HepG2 (cell line): ENCODE data around the gene TNKS1BP1. TPM values are rescaled to one million over a fixed set of nuclear protein-coding genes. Genes with fewer than 3 reads are reported as not detected.

ENCODE experiments used
- ATAC-seq: fragments of 200-7000 bp; cut with Tn5 transposase; 3 replicates; pipeline ENCODE4 v1.9.1; 2020; ENCODE audit warnings: mild to moderate bottlenecking, moderate library complexity
- BruUV-seq: library from RNA; stranded (reverse); fragments of 400-500 nt; replicated peaks from 2 replicates; lab custom pipeline; 2021; lab: Mats Ljungman, UMichigan
- CTCF ChIA-PET: fragments of 300-600 bp; formaldehyde crosslinking; extraction: SDS; loops from one replicate; lab custom pipeline; 2021; ENCODE audit warnings: low total read pairs, inconsistent platforms, low intra/inter-chr PET ratio; lab: Yijun Ruan, JAX
- POLR2A ChIA-PET: fragments of 350-600 bp; sonication (Branson Sonifier 250); formaldehyde crosslinking; loops from one replicate; lab custom pipeline; 2020; ENCODE audit warnings: antibody characterized with exemption, inconsistent platforms; lab: Yijun Ruan, JAX
- DNase-seq: peaks from one replicate; pipeline ENCODE4 v3.0.0-alpha.2; 2015; ENCODE audit warnings: low spot score
- FAIRE-seq: peaks from 3 replicates; lab custom pipeline; 2011; peaks lifted over from hg19 to GRCh38; lab: Jason Lieb, UNC
- H2AFZ ChIP-seq: one replicate; pipeline ENCODE4 v1.6.1; 2011; ENCODE audit warnings: low read length, inconsistent platforms
- H3K27ac ChIP-seq: fragments of 300-600 bp; 3 replicates; pipeline ENCODE4 v1.8.0; 2011; ENCODE audit warnings: mixed run types, mild to moderate bottlenecking, mixed read lengths, low read length, inconsistent platforms; ENCODE audit not compliant: insufficient read depth; ENCODE audit errors: extremely low read length
- H3K27me3 ChIP-seq, 2 experiments: fragments of 200-600 bp in 1 of 2; 2 replicates in 1 of 2; 3 replicates in 1 of 2; pipeline versions ENCODE4 v1.6.0 to v1.8.0; 2011; ENCODE audit warnings: low read length in 2 of 2, mild to moderate bottlenecking in 2 of 2, moderate library complexity in 2 of 2, inconsistent platforms in 1 of 2; ENCODE audit not compliant: insufficient read depth in 2 of 2, control insufficient read depth in 1 of 2
- H3K36me3 ChIP-seq, 2 experiments: fragments of 200-600 bp in 1 of 2; replicated peaks in 1 of 2; 2 replicates in 1 of 2; 3 replicates in 1 of 2; pipeline versions ENCODE4 v1.5.1 to v1.8.0; 2011; ENCODE audit warnings: low read length in 2 of 2, inconsistent platforms in 1 of 2; ENCODE audit not compliant: insufficient read depth in 2 of 2, control insufficient read depth in 1 of 2
- H3K4me1 ChIP-seq: 2 replicates; pipeline ENCODE4 v1.5.1; 2012; ENCODE audit warnings: low read length, inconsistent platforms; ENCODE audit not compliant: insufficient read depth
- H3K4me2 ChIP-seq: 2 replicates; pipeline ENCODE4 v1.6.0; 2011; ENCODE audit warnings: low read depth, low read length, inconsistent platforms
- H3K4me3 ChIP-seq, 3 experiments: fragments of 200-600 bp in 1 of 3; sonication (generic), shearing (Covaris generic) in 1 of 3; replicated peaks in 1 of 3; 2 replicates each; pipeline ENCODE4 v1.5.1; 2011 to 2016; ENCODE audit warnings: low read length in 3 of 3, inconsistent platforms in 2 of 3, low read depth in 2 of 3, mild to moderate bottlenecking in 2 of 3, control low read depth in 1 of 3, mixed read lengths in 1 of 3; ENCODE audit not compliant: insufficient read depth in 1 of 3
- H3K79me2 ChIP-seq: one replicate; pipeline ENCODE4 v1.6.1; 2011; ENCODE audit warnings: low read length, inconsistent platforms; ENCODE audit not compliant: insufficient read depth
- H3K9ac ChIP-seq: 2 replicates; pipeline ENCODE4 v1.6.0; 2011; ENCODE audit warnings: mild to moderate bottlenecking, low read depth, low read length, inconsistent platforms; ENCODE audit not compliant: insufficient read depth
- H3K9me3 ChIP-seq: 2 replicates; pipeline ENCODE4 v1.5.1; 2012; ENCODE audit warnings: mild to moderate bottlenecking, low read length
- H4K20me1 ChIP-seq: 2 replicates; pipeline ENCODE4 v1.6.0; 2011; ENCODE audit warnings: inconsistent platforms, mild to moderate bottlenecking, low read length, moderate library complexity; ENCODE audit not compliant: insufficient read depth
- CHCHD3 ChIP-seq: sonication (generic); formaldehyde crosslinking; IDR thresholded peaks from 2 replicates; pipeline ENCODE4 v1.8.0; 2022; ENCODE audit warnings: mild to moderate bottlenecking, missing genetic modification reagents, moderate library complexity
- PITX1 ChIP-seq: sonication (generic); formaldehyde crosslinking; IDR thresholded peaks from 2 replicates; pipeline ENCODE4 v1.5.1; 2020; ENCODE audit warnings: mild to moderate bottlenecking, missing genetic modification reagents
- SIN3A ChIP-seq: IDR thresholded peaks from 2 replicates; pipeline ENCODE4 v1.6.1; 2011; ENCODE audit warnings: low read depth, mild to moderate bottlenecking, control low read depth, low read length, borderline replicate concordance
- ZBTB42 ChIP-seq: sonication (generic); formaldehyde crosslinking; IDR thresholded peaks from 2 replicates; pipeline ENCODE4 v1.5.0; 2020; ENCODE audit warnings: mild to moderate bottlenecking, missing genetic modification reagents
- WGBS: methylation state at CpG from one replicate; pipeline ENCODE4 v1.1.6; 2017; ENCODE audit warnings: low lambda C conversion rate; 5-methylcytosine and 5-hydroxymethylcytosine counted together
- in situ Hi-C: cut with HindIII; loops from 2 replicates; pipeline ENCODE4 v1.10.0; 2017; ENCODE audit warnings: low pct_unique_long_range_greater_than_20kb; ENCODE audit not compliant: extremely low pct_ligation_motif_present
- intact Hi-C: fragments of 100-400 bp; cut with micrococcal nuclease; formaldehyde crosslinking; loops from one replicate; pipeline ENCODE4 v1.10.0; 2022; ENCODE audit not compliant: unreplicated experiment
- polyA plus RNA-seq, 8 experiments: library from polyadenylated mRNA; depleted of rRNA in 3 of 8; stranded (reverse) in 7 of 8; unstranded in 1 of 8; fragments of >200 nt; fragmentation: Illumina TruSeq in 4 of 8; extraction: Trizol in 4 of 8; gene quantifications; 2 replicates each; pipeline versions ENCODE4 v1.2.1 to v1.2.3, GENCODE V29; 2011 to 2016; ENCODE audit warnings: low read depth in 4 of 8, missing spikeins in 1 of 8, mixed read lengths in 1 of 8; ENCODE audit not compliant: insufficient read depth in 1 of 8
- total RNA-seq, 5 experiments: library from RNA; depleted of rRNA; stranded (reverse); fragments of >200 nt; fragmentation: Illumina TruSeq; extraction: Trizol; gene quantifications; 2 replicates each; pipeline ENCODE4 v1.2.3, GENCODE V29; 2016; ENCODE audit warnings: low read depth in 1 of 5

Gene TNKS1BP1
- total and polyA plus RNA-seq, 2 of the 13 experiments (the other 11 are each of a cell fraction or from before 2014, with no cell fraction given) = 13.7 to 15.0 TPM

DNA sequence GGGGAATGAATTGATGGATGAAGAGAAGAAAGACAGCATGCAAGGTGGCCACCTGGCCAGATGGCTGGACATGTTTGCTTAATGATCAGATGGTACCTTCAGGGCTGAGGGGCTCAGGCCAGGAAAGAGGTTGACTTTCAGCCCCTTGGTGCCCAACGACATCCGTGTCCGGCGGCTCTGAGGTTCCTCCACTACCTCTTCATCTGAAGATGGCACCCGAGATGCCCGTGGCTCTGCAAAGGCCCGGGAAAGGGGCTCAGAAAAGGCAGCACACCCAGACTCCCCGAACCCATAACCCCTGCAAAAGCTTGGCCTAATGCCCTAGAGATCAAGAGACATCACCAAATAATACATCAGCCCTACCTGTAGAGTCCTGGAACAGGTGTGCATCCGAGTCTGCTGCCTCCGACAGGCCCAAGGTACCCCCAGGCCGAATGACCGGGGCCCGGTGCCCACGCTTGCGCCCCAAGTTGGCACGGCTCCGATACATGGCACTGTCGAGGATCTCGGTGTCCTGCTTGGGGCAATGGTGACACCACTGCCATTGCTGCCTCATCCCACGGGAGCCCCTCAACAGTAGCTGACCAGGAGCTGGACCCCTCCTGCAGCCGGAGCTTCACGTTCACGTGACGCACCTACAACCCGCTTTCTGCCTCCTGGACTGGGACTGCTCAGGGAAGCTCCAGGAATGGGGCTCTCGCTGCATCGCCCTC lies 22.9 kb downstream of the TNKS1BP1 start:
- no peak overlapping the region for H3K4me3 ChIP-seq
- H4K20me1 ChIP-seq = no peaks in the 10 kb centered on the region
- H3K9ac ChIP-seq = no peak overlapping the region
- H3K36me3 ChIP-seq = peaks cover 19 to 46% of the 10 kb centered on the region in 2 experiments; a peak in 4 of 5 replicates
- H2AFZ ChIP-seq = no peak overlapping the region
- no TSS peak for BruUV-seq
- H3K4me1 ChIP-seq = peaks cover 37% of the 10 kb centered on the region
- no peaks in the 10 kb centered on the region for H3K27me3 ChIP-seq
- no peak for ATAC-seq
- POLR2A ChIA-PET = no interaction called here
- peaks cover 7% of the 10 kb centered on the region; the same call in 1 of the 2 replicates for H3K9me3 ChIP-seq
- no peak for FAIRE-seq
- H3K27ac ChIP-seq = no peak overlapping the region
- no peak for DNase-seq
- intact Hi-C loops = no loop called here
- in situ Hi-C loops = no loop called here
- CTCF ChIA-PET = no interaction called here
- 100% methylated on average over 5 of the region's 27 CpGs for WGBS
- no peak for TF ChIP-seq ZBTB42 (CRISPR knock-in tag)
- TF ChIP-seq CHCHD3 = no peak
- peaks cover 6% of the 10 kb centered on the region for H3K79me2 ChIP-seq
- H3K4me2 ChIP-seq = no peak overlapping the region

DNA sequence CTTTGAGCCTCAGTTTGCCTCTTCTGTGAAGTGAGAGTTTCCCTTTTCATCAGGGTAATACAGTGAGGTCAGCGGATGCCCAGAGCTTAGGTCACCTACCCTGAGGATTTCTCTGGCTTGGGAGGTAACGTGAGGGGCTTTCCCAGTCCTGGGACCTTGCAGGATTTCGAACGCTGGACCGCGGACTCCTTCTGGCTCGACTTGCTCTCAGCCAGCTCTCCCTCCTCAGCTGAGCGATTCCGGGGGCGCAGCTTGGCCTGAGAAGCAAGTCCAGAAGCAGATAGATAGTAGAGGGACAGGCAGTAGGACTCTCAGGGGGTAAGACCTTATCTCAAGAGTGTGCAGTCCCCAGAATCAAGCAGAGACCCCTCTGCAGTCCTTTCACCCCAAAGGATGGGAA lies 24.0 kb downstream of the TNKS1BP1 start:
- intact Hi-C loops = no loop called here
- in situ Hi-C loops = no loop called here
- peaks cover 19 to 46% of the 10 kb centered on the region in 2 experiments; a peak in 4 of 5 replicates for H3K36me3 ChIP-seq
- POLR2A ChIA-PET = no interaction called here
- no peak overlapping the region for H3K4me2 ChIP-seq
- no peak overlapping the region for H3K4me3 ChIP-seq
- no peak overlapping the region for H3K9ac ChIP-seq
- BruUV-seq = no TSS peak
- H3K4me1 ChIP-seq = peaks cover 26% of the 10 kb centered on the region
- peaks cover 7% of the 10 kb centered on the region; the same call in 1 of the 2 replicates for H3K9me3 ChIP-seq
- no peak overlapping the region for H3K27ac ChIP-seq
- H4K20me1 ChIP-seq = no peaks in the 10 kb centered on the region
- CTCF ChIA-PET = no interaction called here
- peaks cover 6% of the 10 kb centered on the region for H3K79me2 ChIP-seq
- H3K27me3 ChIP-seq = no peaks in the 10 kb centered on the region
- ATAC-seq (no peak), FAIRE-seq (no peak)
- WGBS = 99% methylated on average over 10 of the region's 10 CpGs
- no peak overlapping the region for H2AFZ ChIP-seq
- no peak for TF ChIP-seq PITX1 (CRISPR knock-in tag)
- no peak for TF ChIP-seq SIN3A
- TF ChIP-seq, all 625 proteins: peak for 0
- DNase-seq = no peak
